Germinal center (tissue), 1 donor: Measurements from ENCODE around the gene ADGRD1.

ENCODE experiments used
- DNase-seq: peaks from one replicate; pipeline ENCODE4 v3.0.0; 2012; ENCODE audit warnings: mixed read lengths, low spot score

Gene ADGRD1

GRCh38 chr12:130966443-130967030 is 12.8 kb downstream of the ADGRD1 start:
- DNase-seq: no peak

GRCh38 chr12:130967636-130968035 is 13.9 kb downstream of the ADGRD1 start:
- DNase-seq: no peak

- DNase-seq: no peak
Observed at GRCh38 chr12:130968611-130969010, 14.9 kb downstream of the ADGRD1 start.

DNA sequence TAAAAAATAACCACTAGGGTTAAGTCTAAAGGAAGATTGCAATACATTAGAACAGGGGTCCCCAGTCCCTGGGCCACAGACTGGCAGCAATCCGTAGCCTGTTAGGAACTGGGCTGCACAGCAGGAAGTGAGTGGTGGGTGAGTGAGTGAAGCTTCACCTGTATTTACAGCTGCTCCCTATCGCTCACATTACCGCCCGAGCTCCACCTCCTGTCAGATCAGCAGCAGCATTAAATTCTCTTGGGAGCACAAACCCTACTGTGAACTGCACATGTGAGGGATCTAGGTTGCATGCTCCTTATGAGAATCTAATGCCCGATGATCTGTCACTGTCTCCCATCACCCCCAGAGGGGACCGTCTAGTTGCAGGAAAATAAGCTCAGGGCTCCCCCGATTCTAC is 15.5 kb downstream of the ADGRD1 start:
- DNase-seq: no peak

- DNase-seq: peak; percentile 37
Observed at GRCh38 chr12:130970165-130970907, 16.6 kb downstream of the ADGRD1 start.

DNA sequence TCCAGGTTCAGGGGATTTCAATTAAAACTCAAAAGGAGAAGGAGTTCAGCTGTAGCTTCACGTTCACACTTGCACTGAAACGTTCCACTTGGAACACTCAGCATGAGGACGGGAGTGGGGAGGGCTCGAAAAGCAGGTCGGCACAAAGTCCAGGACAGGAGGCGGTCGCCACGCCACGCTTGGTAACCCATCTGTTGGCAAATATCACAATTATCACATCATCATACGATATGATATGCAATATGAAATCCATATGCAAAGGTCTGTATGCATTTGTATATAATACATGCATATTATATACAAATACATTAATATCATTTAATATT is 17.2 kb downstream of the ADGRD1 start:
- DNase-seq: no peak

DNA sequence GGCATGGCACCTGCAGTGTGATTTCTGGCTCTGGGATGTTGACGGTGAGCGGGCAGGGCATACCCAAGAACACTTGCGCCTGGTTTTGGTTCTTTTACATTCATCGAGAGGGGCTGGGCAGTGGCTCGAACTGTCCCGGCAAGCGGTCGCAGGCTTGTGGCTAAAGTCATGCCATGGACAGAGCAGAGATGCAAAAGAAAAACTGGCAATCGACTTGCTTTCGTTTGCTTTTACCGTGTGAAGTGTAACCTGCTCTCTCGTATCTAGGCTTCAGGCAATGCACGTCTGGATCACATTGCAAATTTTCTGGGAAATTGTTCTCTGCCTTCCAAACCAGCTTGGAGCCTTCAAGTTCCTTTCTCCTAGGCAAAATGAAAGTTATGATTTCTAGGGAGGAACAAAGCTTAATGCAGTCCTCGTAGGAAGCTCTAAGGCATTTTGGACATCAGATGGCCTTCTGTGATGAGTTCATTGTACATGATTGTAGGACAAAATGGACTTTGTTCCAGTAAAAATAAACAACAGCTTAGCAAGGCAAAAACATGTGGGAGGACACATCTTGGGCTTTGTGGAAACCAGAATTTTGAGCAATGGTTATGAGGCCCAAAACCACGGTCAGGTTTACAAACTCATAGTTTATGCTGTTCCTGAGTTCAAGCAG is 18.3 kb downstream of the ADGRD1 start:
- DNase-seq: no peak

GRCh38 chr12:130972586-130972950 is 18.9 kb downstream of the ADGRD1 start:
- DNase-seq: no peak

GRCh38 chr12:130973109-130973508 is 19.4 kb downstream of the ADGRD1 start:
- no peak for DNase-seq

DNA sequence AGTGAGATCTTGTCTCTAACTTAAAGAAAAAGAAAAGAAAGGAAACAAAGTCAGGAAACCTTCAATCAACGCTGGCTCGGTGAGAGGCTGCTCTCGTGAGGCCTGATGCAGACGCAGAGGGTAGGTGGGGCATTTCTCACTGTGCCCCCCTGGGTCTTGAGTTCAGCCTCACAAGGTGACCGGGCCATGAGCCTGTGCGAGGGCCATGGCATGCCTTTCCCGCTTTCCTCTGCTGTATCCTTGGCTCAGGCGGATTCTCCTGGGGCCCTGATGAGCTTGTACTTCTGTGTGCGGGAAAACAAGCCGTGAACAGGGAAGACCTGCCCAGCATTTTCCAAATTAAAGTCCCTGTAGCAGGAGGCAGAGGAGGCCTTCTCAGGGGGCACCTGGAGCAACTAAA is 20.2 kb downstream of the ADGRD1 start:
- no peak for DNase-seq

DNA sequence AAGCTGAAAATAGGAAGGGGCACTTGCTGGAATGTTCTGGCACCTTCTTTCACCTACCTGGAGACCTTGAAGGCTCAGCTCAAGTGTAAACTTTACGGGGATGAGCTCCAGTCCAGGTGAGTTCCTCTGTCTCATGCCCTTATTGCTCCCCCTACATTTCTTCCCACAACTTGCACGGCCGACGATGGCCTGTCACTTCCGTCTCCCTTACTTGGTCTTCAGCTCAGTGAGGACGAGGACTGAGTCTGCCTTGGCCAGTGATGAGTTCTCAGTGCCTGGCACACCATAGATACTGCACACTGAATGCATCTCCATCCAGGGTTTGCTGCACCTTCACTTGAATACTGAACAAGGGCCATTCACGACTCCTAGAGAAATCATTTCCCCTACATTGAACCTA is 21.4 kb downstream of the ADGRD1 start:
- no peak for DNase-seq

GRCh38 chr12:130976171-130976720 is 22.5 kb downstream of the ADGRD1 start:
- no peak for DNase-seq

DNA sequence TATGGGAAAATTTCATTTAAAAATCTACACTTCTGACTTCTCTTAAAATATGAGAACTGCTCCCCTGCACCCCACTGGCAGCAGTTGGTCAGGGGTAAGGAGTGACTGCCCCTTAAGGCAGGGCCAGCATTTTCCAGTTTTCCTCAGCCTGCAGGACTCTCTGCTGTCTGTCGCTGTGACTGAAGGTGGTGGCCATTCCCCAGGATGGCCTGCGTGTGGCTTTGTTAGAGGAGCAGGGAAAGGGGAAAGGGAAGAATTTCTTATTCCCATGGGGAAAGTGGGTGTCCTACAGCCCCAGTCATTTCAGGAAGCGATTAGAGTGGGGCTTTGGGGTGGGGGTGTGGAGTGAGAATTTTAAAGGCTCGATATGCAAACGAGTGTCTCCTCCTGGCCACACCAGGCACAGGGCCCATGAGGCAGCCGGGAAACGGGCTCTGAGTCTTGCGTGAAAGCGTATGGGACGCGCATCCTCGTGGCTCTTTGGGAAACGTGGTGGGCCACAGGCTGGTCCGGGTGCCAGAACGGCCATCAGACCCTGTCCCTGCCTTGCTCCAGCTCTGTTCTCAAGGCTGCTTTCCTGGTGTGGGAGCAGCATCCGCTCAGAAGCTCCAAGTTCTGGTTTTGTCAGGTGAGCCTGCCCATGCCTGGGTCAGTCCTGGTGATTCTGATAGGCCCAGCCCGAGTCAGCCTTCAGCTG is 23.5 kb downstream of the ADGRD1 start:
- no peak for DNase-seq

DNA sequence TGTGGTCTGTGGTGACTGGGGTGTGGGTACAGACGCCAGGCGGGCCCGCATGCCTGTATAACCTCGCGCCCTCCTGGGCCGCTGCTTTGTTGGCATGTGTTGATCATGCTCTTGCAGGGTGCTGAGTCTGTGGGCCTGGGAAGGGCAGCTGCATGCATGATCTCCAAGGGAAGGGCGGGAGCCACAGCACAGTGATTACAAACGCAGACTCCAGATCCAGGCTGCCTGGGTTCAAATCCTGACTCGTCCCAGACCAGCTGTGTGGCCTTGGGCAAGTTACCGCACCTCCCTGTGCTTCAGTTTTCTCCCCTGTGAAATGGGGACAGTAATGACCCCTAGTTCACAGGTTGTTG is 24.0 kb downstream of the ADGRD1 start:
- DNase-seq: no peak

GRCh38 chr12:130978785-130979184 is 25.1 kb downstream of the ADGRD1 start:
- DNase-seq: no peak

- peak; percentile 24 for DNase-seq
Observed at GRCh38 chr12:130981074-130981742, 27.5 kb downstream of the ADGRD1 start.

DNA sequence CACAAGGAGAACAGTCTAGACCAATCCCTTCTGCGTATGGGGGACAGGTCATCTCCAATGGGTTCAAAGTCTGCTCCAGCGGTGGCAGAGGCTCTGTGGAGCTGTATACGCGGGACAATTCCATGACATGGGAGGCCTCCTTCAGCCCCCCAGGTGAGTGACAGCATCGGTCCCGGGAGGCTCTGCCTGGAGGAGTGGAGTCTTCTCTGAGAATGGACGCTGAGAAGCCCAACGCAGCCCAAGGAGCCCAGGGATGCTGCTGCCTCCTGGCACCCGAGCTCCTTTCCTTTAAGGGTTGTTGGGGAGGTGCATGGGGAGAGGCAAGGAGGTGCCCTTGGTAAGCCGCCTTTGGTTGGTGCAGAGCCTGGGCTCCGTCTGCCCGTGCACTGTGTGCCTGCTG is 28.2 kb downstream of the ADGRD1 start:
- DNase-seq: no peak

GRCh38 chr12:130982565-130983225 is 29.0 kb downstream of the ADGRD1 start:
- no peak for DNase-seq

GRCh38 chr12:130983328-130984017 is 29.8 kb downstream of the ADGRD1 start:
- DNase-seq: no peak

GRCh38 chr12:130984183-130985058 is 30.7 kb downstream of the ADGRD1 start:
- DNase-seq: no peak
